ENCODE results near the gene COL4A1. TPM values are rescaled to one million over a fixed set of nuclear protein-coding genes. Genes with fewer than 3 reads are reported as not detected.
"Not testable (repeated sequence)": the region's sequence is repeated elsewhere in the genome, so short reads cannot be mapped to it uniquely, and the experiment has no call there.

Gene COL4A1
- total RNA-seq, 8 experiments from 2014 or later = 1.0 to 466 (median 5.0) TPM

GRCh38 chr13:110114316-110114715 lies 192.6 kb downstream of the COL4A1 start:
- in situ Hi-C loops (cut with MboI; ENCODE audit: low pct_unique_long_range_greater_than_20kb in 2 of 9, low sequenced_read_pairs in 9 of 9, unreplicated experiment in 9 of 9) = loop anchor here in 6 of 9 experiments (10.0 to 25.0 kb wide), 5 partner anchors 327 to 1152 kb away; partner anchors contain the start of gene IRS2 (in 2 of the 6)
- Histone ChIP-seq H3K4me3 (no peak overlapping the region), H3K27ac (no peak overlapping the region), H3K4me1 (replicated peaks in 1 of 2) (peaks cover 2 to 8% of the 10 kb centered on the region in 2 donors)
- 0 to 90% (median 60%) methylated on average over 1 to 2 of the region's 2 CpGs; no CpG with 5 or more reads in 5 of the 10 experiments for WGBS, 10 experiments
- ATAC-seq (replicated peaks in 6 of 8) = no peak

DNA sequence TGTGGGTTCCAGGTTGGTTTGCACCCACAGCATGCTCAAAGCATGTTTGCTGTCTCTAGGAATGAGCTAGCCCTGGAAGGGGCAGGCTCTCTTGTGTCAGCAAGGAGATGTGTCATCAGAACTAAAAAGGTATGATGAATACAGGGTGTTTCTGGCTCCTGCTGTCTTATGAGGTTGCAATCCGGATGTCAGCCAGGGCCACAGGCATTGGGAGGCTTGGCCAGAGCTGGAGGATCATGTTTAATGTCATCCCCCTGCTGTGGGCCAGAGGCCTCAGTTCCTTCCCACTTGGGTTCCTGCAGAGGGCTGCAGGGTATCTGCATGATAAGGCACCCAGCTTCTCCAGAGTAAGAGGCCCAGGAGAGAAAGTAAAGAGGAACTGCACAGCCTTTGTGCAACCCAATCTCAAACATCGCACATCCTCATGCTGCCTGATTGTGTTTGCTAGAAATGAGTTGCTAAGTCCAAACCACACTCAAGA lies 193.6 kb downstream of the COL4A1 start:
- 0 to 100% (median 57%) methylated on average over 1 to 2 of the region's 2 CpGs; no CpG with 5 or more reads in 6 of the 10 experiments for WGBS, 10 experiments
- H3K4me1 ChIP-seq (replicated peaks in 1 of 2) = peaks cover 2 to 11% of the 10 kb centered on the region in 2 donors
- in situ Hi-C loops (cut with MboI; ENCODE audit: low pct_unique_long_range_greater_than_20kb in 2 of 9, low sequenced_read_pairs in 9 of 9, unreplicated experiment in 9 of 9) = loop anchor here in 6 of 9 experiments (10.0 to 25.0 kb wide), 5 partner anchors 326 to 1151 kb away; partner anchors contain the start of gene IRS2 (in 2 of the 6)
- peak in 7 of 8 experiments; percentile 10 to 74 (median 31) for ATAC-seq (replicated peaks in 6 of 8)
- H3K27ac ChIP-seq = no peak overlapping the region
- no peak overlapping the region for H3K4me3 ChIP-seq

DNA sequence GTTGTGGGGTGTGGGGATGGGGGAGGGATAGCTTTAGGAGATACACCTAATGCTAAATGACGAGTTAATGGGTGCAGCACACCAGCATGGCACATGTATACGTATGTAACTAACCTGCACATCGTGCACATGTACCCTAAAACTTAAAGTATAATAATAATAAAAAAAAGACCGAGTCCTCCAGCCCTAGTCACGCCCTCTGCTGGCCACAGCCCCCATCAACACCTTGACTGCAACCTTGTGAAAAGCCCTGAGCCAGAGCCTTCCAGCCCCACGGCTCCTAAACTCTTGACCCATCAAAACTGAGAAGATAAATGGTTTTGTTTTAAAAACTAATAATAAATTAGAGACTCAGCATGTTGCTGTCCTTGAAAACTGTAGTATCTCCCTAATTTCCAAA lies 194.6 kb downstream of the COL4A1 start:
- in situ Hi-C loops (cut with MboI; ENCODE audit: low pct_unique_long_range_greater_than_20kb in 2 of 9, low sequenced_read_pairs in 9 of 9, unreplicated experiment in 9 of 9) = loop anchor here in 6 of 9 experiments (10.0 to 25.0 kb wide), 5 partner anchors 325 to 1150 kb away; partner anchors contain the start of gene IRS2 (in 2 of the 6)
- 44 to 100% (median 60%) methylated on average over 1 to 3 of the region's 6 CpGs; no CpG with 5 or more reads in 5 of the 10 experiments for WGBS, 10 experiments
- ATAC-seq (replicated peaks in 6 of 8); H3K27ac ChIP-seq; H3K4me3 ChIP-seq: not testable (repeated sequence)
- H3K4me1 ChIP-seq (replicated peaks in 1 of 2) = peaks cover 2 to 11% of the 10 kb centered on the region in 2 donors

DNA sequence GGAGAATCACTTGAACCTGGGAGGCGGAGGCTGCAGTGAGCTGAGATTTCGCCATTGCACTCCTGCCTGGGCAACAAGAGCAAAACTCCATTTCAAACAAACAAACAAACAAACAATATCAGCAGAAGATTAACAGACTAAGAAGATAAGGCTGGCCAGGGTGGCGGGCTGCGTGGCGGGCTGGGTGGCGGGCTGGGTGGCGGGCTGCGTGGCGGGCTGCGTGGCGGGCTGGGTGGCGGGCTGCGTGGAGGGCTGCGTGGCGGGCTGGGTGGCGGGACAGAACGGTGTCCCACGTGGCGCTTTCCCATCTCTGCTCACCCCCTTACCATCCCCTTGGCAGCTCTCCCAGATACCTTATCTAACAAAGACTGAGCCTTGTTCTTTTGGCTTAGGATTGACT lies 196.2 kb downstream of the COL4A1 start:
- peaks cover 2 to 11% of the 10 kb centered on the region in 2 donors for H3K4me1 ChIP-seq (replicated peaks in 1 of 2)
- in situ Hi-C loops (cut with MboI; ENCODE audit: low pct_unique_long_range_greater_than_20kb in 2 of 9, low sequenced_read_pairs in 9 of 9, unreplicated experiment in 9 of 9) = loop anchor here in 6 of 9 experiments (10.0 to 25.0 kb wide), 5 partner anchors 323 to 1148 kb away; partner anchors contain the start of gene IRS2 (in 2 of the 6)
- ATAC-seq (replicated peaks in 6 of 8) = no peak
- no peak overlapping the region for H3K4me3 ChIP-seq
- WGBS, 10 experiments = 70 to 100% (median 85%) methylated on average over 1 to 6 of the region's 19 CpGs; no CpG with 5 or more reads in 6 of the 10 experiments
- no peak overlapping the region for H3K27ac ChIP-seq

DNA sequence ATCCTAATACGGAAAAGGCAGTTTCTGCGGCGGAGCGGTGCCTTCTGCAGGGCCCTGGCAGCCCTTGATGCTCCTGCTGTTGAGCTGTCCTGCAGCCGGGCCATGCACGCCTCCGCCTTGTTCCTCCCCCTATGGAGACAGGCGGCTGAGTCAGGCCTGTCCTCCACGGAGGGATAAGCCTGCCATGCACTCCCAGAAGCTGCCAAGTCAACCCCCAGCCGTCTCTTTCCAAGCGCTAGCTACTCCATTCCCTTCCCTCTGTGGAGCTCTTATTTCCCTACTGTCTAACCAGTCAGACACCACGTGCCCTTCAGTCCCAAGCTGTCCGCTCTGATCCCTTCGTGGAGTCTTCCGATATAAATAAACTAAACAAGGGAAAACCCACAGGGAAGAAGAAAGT lies 197.0 kb downstream of the COL4A1 start:
- in situ Hi-C loops (cut with MboI; ENCODE audit: low pct_unique_long_range_greater_than_20kb in 2 of 9, low sequenced_read_pairs in 9 of 9, unreplicated experiment in 9 of 9) = loop anchor here in 6 of 9 experiments (10.0 to 25.0 kb wide), 5 partner anchors 323 to 1148 kb away; partner anchors contain the start of gene IRS2 (in 2 of the 6)
- Histone ChIP-seq H3K27ac (no peak overlapping the region), H3K4me3 (no peak overlapping the region), H3K4me1 (replicated peaks in 1 of 2) (peaks cover 2 to 16% of the 10 kb centered on the region in 2 donors)
- ATAC-seq (replicated peaks in 6 of 8) = peak; percentile 4 to 87 (median 54)
- WGBS, 10 experiments = 0 to 89% (median 36%) methylated on average over 1 to 14 of the region's 15 CpGs; no CpG with 5 or more reads in 1 of the 10 experiments

DNA sequence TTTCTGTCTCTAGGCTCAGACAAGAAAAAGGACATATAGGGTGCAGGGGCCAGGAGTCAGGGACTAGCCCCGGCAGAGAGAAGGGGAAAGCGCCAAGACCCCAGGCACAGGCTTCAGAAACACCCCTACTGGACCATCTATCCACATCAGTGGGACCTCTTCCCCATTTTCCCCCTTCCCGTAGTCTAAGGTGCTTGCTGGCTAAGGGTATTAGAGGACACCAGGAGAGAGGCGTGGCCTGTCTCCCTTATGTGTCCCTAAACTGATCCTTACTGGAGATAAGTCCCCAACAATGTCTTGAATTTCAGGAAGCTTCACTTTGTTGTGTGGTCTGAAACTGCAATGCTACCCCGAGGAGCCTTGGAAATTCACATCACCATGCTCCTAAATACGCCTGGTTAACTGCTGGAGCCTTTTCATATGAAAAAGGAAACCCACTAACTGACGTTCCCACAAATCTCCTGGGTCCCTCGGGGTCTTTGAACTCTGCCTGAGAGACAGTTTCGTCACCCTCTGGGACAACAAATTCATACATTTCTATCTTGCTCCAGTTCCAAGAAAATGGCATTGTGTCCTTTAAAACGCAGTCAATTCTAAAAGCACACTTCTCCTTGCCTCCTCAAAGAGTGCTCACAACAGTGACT lies 197.7 kb downstream of the COL4A1 start:
- Histone ChIP-seq H3K27ac (no peak overlapping the region), H3K4me3 (no peak overlapping the region), H3K4me1 (replicated peaks in 1 of 2) (peaks cover 0 to 16% of the 10 kb centered on the region in 2 donors)
- peak in 5 of 8 experiments; percentile 5 to 29 (median 18) for ATAC-seq (replicated peaks in 6 of 8)
- in situ Hi-C loops (cut with MboI; ENCODE audit: low pct_unique_long_range_greater_than_20kb in 2 of 9, low sequenced_read_pairs in 9 of 9, unreplicated experiment in 9 of 9) = loop anchor here in 5 of 9 experiments (25.0 kb wide), 4 partner anchors 322 to 1147 kb away; partner anchors contain the start of gene IRS2 (in 2 of the 5)
- 28 to 80% (median 42%) methylated on average over 1 to 10 of the region's 10 CpGs; no CpG with 5 or more reads in 1 of the 10 experiments for WGBS, 10 experiments

DNA sequence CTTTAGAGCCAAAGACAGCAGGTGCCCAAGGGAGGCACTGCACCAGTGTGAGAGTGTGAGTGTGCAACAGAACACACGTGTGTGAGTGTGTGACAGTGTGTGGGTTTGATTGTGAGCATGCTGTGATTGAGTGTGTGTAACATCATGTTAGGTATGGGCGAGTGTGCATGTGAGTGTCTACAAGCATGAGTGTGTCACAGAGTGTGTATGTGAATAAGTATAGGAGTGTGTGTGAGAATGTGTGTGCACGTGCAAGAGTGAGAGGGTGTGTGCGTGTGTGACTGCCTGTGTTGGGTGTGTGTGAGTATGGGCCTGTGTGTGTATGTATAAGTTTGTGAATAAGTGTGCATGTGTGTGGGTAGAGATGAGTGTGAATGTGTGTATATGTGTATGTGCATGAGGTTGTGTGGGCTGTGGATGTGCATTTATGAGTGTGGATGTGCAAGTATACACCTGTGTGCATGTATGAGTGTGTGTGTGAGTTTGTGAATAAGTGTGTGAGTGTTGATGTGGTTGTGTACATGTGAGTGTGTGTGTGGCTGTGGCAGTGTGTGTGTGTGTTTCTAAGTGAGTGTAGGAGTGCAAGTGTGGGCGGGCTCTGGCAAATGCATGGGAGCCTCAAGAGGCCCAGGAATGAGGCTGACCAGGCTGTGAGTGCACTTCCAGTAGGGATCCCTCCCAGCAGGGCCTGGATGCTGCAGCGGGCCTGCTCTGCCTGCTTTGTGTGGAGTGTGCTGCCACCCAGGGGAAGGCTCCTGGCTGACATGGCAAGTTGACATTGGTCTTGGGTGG lies 198.4 kb downstream of the COL4A1 start:
- H3K4me1 ChIP-seq (replicated peaks in 1 of 2) = peaks cover 0 to 16% of the 10 kb centered on the region in 2 donors
- H3K27ac ChIP-seq = no peak overlapping the region
- 0 to 100% (median 74%) methylated on average over 1 to 5 of the region's 6 CpGs; no CpG with 5 or more reads in 3 of the 10 experiments for WGBS, 10 experiments
- no peak overlapping the region for H3K4me3 ChIP-seq
- in situ Hi-C loops (cut with MboI; ENCODE audit: low pct_unique_long_range_greater_than_20kb in 2 of 9, low sequenced_read_pairs in 9 of 9, unreplicated experiment in 9 of 9) = loop anchor here in 5 of 9 experiments (25.0 kb wide), 4 partner anchors 321 to 1146 kb away; partner anchors contain the start of gene IRS2 (in 2 of the 5)
- peak; percentile 85 to 99 (median 95) for ATAC-seq (replicated peaks in 6 of 8)

GRCh38 chr13:110107568-110108347 lies 199.2 kb downstream of the COL4A1 start:
- no peak overlapping the region for H3K4me3 ChIP-seq
- ATAC-seq (replicated peaks in 6 of 8) = no peak
- peaks cover 0 to 16% of the 10 kb centered on the region in 2 donors for H3K4me1 ChIP-seq (replicated peaks in 1 of 2)
- 87 to 100% (median 91%) methylated on average over 1 to 9 of the region's 22 CpGs; no CpG with 5 or more reads in 2 of the 10 experiments for WGBS, 10 experiments
- in situ Hi-C loops (cut with MboI; ENCODE audit: low pct_unique_long_range_greater_than_20kb in 2 of 9, low sequenced_read_pairs in 9 of 9, unreplicated experiment in 9 of 9) = loop anchor here in 5 of 9 experiments (25.0 kb wide), 4 partner anchors 320 to 1145 kb away; partner anchors contain the start of gene IRS2 (in 2 of the 5)
- no peak overlapping the region for H3K27ac ChIP-seq

- WGBS, 10 experiments = 25 to 100% (median 70%) methylated on average over 1 to 5 of the region's 7 CpGs; no CpG with 5 or more reads in 3 of the 10 experiments
- ATAC-seq (replicated peaks in 6 of 8) = peak in 1 of 8 experiments; percentile 9
- H3K4me1 ChIP-seq (replicated peaks in 1 of 2) = peaks cover 0 to 16% of the 10 kb centered on the region in 2 donors
- no peak overlapping the region for H3K4me3 ChIP-seq
- no peak overlapping the region for H3K27ac ChIP-seq
- in situ Hi-C loops (cut with MboI; ENCODE audit: low pct_unique_long_range_greater_than_20kb in 2 of 9, low sequenced_read_pairs in 9 of 9, unreplicated experiment in 9 of 9) = loop anchor here in 5 of 9 experiments (25.0 kb wide), 4 partner anchors 319 to 1144 kb away; partner anchors contain the start of gene IRS2 (in 2 of the 5)
Observed at GRCh38 chr13:110106726-110107125, 200.2 kb downstream of the COL4A1 start.

DNA sequence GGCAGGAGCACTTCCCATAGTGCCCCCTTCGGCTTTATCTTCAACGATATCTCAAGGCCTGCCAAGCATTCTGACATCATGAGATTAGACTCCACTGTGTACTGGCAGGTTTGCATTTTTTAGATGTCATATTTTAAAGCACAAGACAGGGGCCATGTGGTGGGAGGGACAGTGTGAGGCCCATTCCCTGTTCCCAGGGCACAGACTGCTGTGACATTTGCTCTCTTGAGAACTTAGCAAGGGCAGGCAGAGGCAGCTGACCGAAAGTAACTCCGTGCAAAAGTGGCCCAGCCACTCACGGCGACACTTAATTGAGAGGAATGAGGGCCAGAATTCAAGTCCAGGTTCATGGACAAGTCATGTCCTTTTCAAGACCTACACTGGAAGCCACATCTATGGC lies 201.8 kb downstream of the COL4A1 start:
- WGBS, 10 experiments = 88 to 94% (median 89%) methylated on average over 2 to 6 of the region's 6 CpGs; no CpG with 5 or more reads in 6 of the 10 experiments
- H3K4me1 ChIP-seq (replicated peaks in 1 of 2) = peaks cover 0 to 16% of the 10 kb centered on the region in 2 donors
- no peak overlapping the region for H3K27ac ChIP-seq
- no peak overlapping the region for H3K4me3 ChIP-seq
- in situ Hi-C loops (cut with MboI; ENCODE audit: low pct_unique_long_range_greater_than_20kb in 2 of 9, low sequenced_read_pairs in 9 of 9, unreplicated experiment in 9 of 9) = loop anchor here in 5 of 9 experiments (25.0 kb wide), 4 partner anchors 318 to 1143 kb away; partner anchors contain the start of gene IRS2 (in 2 of the 5)
- no peak for ATAC-seq (replicated peaks in 6 of 8)

GRCh38 chr13:110103534-110103933 lies 203.4 kb downstream of the COL4A1 start:
- 0 to 88% (median 24%) methylated on average over 1 to 2 of the region's 2 CpGs; no CpG with 5 or more reads in 2 of the 10 experiments for WGBS, 10 experiments
- no peak for ATAC-seq (replicated peaks in 6 of 8)
- Histone ChIP-seq H3K4me1 (replicated peaks in 1 of 2) (peaks cover 0 to 4% of the 10 kb centered on the region in 2 donors), H3K4me3 (no peak overlapping the region), H3K27ac (no peak overlapping the region)
- in situ Hi-C loops (cut with MboI; ENCODE audit: low pct_unique_long_range_greater_than_20kb in 2 of 9, low sequenced_read_pairs in 9 of 9, unreplicated experiment in 9 of 9) = loop anchor here in 5 of 9 experiments (25.0 kb wide), 4 partner anchors 316 to 1141 kb away; partner anchors contain the start of gene IRS2 (in 2 of the 5)
